ENCODE results near the gene CHRDL1. TPM values are rescaled to one million over a fixed set of nuclear protein-coding genes. Genes with fewer than 3 reads are reported as not detected.
A peak's percentile ranks its signal among the peaks of the same experiment; 100 is the strongest.

CHRDL1 gene
- total and polyA plus RNA-seq, 2 donors (not counting 1 experiment from before 2014, with no cell fraction given) = 4.5 to 10.1 TPM

GRCh38 chrX:110734894-110735541, 60.6 kb downstream of the CHRDL1 start:
- no peak overlapping the region for H3K4me2 ChIP-seq (ENCODE audit: extremely low read depth, insufficient read depth, low read length)
- H3K4me1 ChIP-seq (ENCODE audit: control insufficient read depth, extremely low read depth, insufficient read depth, low read length) = peaks cover 8% of the 10 kb centered on the region
- peak; percentile 52 to 89 for DNase-seq (ENCODE audit: low read depth in 2 of 2)
- no peaks in the 10 kb centered on the region for H3K79me2 ChIP-seq (ENCODE audit: control insufficient read depth, insufficient read depth, low read length)
- H3K9me3 ChIP-seq (ENCODE audit: control insufficient read depth, insufficient read depth, low read depth, low read length) = no peaks in the 10 kb centered on the region
- TF ChIP-seq EZH2 (IDR thresholded peaks at IDR 0.05; ENCODE audit: low read length, missing control alignments) = no peak
- TF ChIP-seq, protein P1, sequence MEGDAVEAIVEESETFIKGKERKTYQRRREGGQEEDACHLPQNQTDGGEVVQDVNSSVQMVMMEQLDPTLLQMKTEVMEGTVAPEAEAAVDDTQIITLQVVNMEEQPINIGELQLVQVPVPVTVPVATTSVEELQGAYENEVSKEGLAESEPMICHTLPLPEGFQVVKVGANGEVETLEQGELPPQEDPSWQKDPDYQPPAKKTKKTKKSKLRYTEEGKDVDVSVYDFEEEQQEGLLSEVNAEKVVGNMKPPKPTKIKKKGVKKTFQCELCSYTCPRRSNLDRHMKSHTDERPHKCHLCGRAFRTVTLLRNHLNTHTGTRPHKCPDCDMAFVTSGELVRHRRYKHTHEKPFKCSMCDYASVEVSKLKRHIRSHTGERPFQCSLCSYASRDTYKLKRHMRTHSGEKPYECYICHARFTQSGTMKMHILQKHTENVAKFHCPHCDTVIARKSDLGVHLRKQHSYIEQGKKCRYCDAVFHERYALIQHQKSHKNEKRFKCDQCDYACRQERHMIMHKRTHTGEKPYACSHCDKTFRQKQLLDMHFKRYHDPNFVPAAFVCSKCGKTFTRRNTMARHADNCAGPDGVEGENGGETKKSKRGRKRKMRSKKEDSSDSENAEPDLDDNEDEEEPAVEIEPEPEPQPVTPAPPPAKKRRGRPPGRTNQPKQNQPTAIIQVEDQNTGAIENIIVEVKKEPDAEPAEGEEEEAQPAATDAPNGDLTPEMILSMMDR (conservative IDR thresholded peaks at IDR 0.05 in 1 of 2, IDR thresholded peaks at IDR 0.05 in 1 of 2; ENCODE audit: low read depth in 1 of 2, low read length in 2 of 2) = no peak
- H3K9ac ChIP-seq (ENCODE audit: insufficient read depth, low read length) = no peak overlapping the region
- H3K4me3 ChIP-seq (replicated peaks in 1 of 4; ENCODE audit: control extremely low read depth in 1 of 4, insufficient read depth in 1 of 4, low read depth in 3 of 4, low read length in 4 of 4) = no peak overlapping the region
- no peaks in the 10 kb centered on the region for H3K36me3 ChIP-seq (ENCODE audit: control insufficient read depth, insufficient read depth, low read length)
- no peak overlapping the region for H2AFZ ChIP-seq (ENCODE audit: low read length)
- no peaks in the 10 kb centered on the region for H4K20me1 ChIP-seq (ENCODE audit: control insufficient read depth, extremely low read depth, insufficient read depth, low read length)
- no peak overlapping the region for H3K27ac ChIP-seq (ENCODE audit: insufficient read depth, low read length)
- H3K27me3 ChIP-seq (ENCODE audit: control insufficient read depth, insufficient read depth, low read length) = no peaks in the 10 kb centered on the region

DNA sequence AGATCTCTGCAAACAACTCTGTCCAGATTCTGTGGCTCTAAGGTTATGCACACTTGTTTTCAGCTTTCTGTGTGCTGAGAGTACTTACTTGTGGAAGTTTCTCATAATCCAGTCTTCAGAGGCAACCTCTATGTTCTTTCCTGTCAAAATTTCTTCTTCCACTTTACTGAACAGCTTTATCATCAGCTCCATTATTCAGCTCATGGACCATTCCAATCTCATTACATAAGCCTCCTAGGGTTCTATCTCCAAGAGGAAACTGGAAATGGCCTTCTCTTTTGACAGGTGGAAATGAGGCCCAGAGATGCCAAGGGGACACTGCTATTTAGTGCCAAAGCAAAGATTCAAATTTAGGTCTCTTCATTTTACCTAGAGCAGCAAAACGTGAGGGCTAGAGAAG, 61.3 kb downstream of the CHRDL1 start:
- Histone ChIP-seq H3K4me1 (ENCODE audit: control insufficient read depth, extremely low read depth, insufficient read depth, low read length) (peaks cover 8% of the 10 kb centered on the region), H3K4me3 (replicated peaks in 1 of 4; ENCODE audit: control extremely low read depth in 1 of 4, insufficient read depth in 1 of 4, low read depth in 3 of 4, low read length in 4 of 4) (no peak overlapping the region), H3K9me3 (ENCODE audit: control insufficient read depth, insufficient read depth, low read depth, low read length) (no peaks in the 10 kb centered on the region), H3K79me2 (ENCODE audit: control insufficient read depth, insufficient read depth, low read length) (no peaks in the 10 kb centered on the region), H3K4me2 (ENCODE audit: extremely low read depth, insufficient read depth, low read length) (no peak overlapping the region), H3K9ac (ENCODE audit: insufficient read depth, low read length) (no peak overlapping the region), H2AFZ (ENCODE audit: low read length) (no peak overlapping the region), H3K27ac (ENCODE audit: insufficient read depth, low read length) (no peak overlapping the region), H3K27me3 (ENCODE audit: control insufficient read depth, insufficient read depth, low read length) (no peaks in the 10 kb centered on the region), H3K36me3 (ENCODE audit: control insufficient read depth, insufficient read depth, low read length) (no peaks in the 10 kb centered on the region), H4K20me1 (ENCODE audit: control insufficient read depth, extremely low read depth, insufficient read depth, low read length) (no peaks in the 10 kb centered on the region)
- TF ChIP-seq EZH2 (IDR thresholded peaks at IDR 0.05; ENCODE audit: low read length, missing control alignments) = no peak
- TF ChIP-seq, protein P1 (conservative IDR thresholded peaks at IDR 0.05 in 1 of 2, IDR thresholded peaks at IDR 0.05 in 1 of 2; ENCODE audit: low read depth in 1 of 2, low read length in 2 of 2) = no peak
- peak in 1 of 2 donors; percentile 36 for DNase-seq (ENCODE audit: low read depth in 2 of 2)

- no peak for TF ChIP-seq EZH2 (IDR thresholded peaks at IDR 0.05; ENCODE audit: low read length, missing control alignments)
- TF ChIP-seq, protein P1 (conservative IDR thresholded peaks at IDR 0.05 in 1 of 2, IDR thresholded peaks at IDR 0.05 in 1 of 2; ENCODE audit: low read depth in 1 of 2, low read length in 2 of 2) = no peak
- no peaks in the 10 kb centered on the region for H4K20me1 ChIP-seq (ENCODE audit: control insufficient read depth, extremely low read depth, insufficient read depth, low read length)
- H3K4me1 ChIP-seq (ENCODE audit: control insufficient read depth, extremely low read depth, insufficient read depth, low read length) = peaks cover 8% of the 10 kb centered on the region
- no peaks in the 10 kb centered on the region for H3K36me3 ChIP-seq (ENCODE audit: control insufficient read depth, insufficient read depth, low read length)
- no peak overlapping the region for H3K4me2 ChIP-seq (ENCODE audit: extremely low read depth, insufficient read depth, low read length)
- no peaks in the 10 kb centered on the region for H3K27me3 ChIP-seq (ENCODE audit: control insufficient read depth, insufficient read depth, low read length)
- H3K4me3 ChIP-seq (replicated peaks in 1 of 4; ENCODE audit: control extremely low read depth in 1 of 4, insufficient read depth in 1 of 4, low read depth in 3 of 4, low read length in 4 of 4) = no peak overlapping the region
- H3K9ac ChIP-seq (ENCODE audit: insufficient read depth, low read length) = no peak overlapping the region
- peak in 1 of 2 donors; percentile 41 for DNase-seq (ENCODE audit: low read depth in 2 of 2)
- no peaks in the 10 kb centered on the region for H3K79me2 ChIP-seq (ENCODE audit: control insufficient read depth, insufficient read depth, low read length)
- no peaks in the 10 kb centered on the region for H3K9me3 ChIP-seq (ENCODE audit: control insufficient read depth, insufficient read depth, low read depth, low read length)
- no peak overlapping the region for H2AFZ ChIP-seq (ENCODE audit: low read length)
- H3K27ac ChIP-seq (ENCODE audit: insufficient read depth, low read length) = no peak overlapping the region
Measured at GRCh38 chrX:110733166-110733565, 62.5 kb downstream of the CHRDL1 start.
